ENCODE measurements around the gene GUCY2D.

GRCh38 chr17:7995724-7996123 is 6.7 kb upstream of the GUCY2D start:
- TF ChIP-seq CTCF (IDR thresholded peaks at IDR 0.05): no peak
- TF ChIP-seq EP300 (IDR thresholded peaks at IDR 0.05): no peak

Measured in tibial nerve (tissue), 4 donors.